ENCODE measurements around the gene TRABD2B. TPM values are rescaled to one million over a fixed set of nuclear protein-coding genes. Genes with fewer than 3 reads are reported as not detected.

TRABD2B gene
- total RNA-seq, 1 donor from 2014 or later = 0.92 TPM

GRCh38 chr1:47766832-47767740 is 230.1 kb downstream of the TRABD2B start:
- Histone ChIP-seq H3K36me3 (ENCODE audit: control insufficient read depth, insufficient read depth, low read length) (no peaks in the 10 kb centered on the region), H3K4me3 (ENCODE audit: low read depth, low read length) (no peak overlapping the region), H3K27me3 (ENCODE audit: control insufficient read depth, insufficient read depth, low read length) (no peaks in the 10 kb centered on the region)
- DNase-seq (ENCODE audit: low read depth) = no peak
- no peak for TF ChIP-seq CTCF (IDR thresholded peaks at IDR 0.05; ENCODE audit: insufficient read depth, low read length, poor library complexity, severe bottlenecking)

- Histone ChIP-seq H3K4me3 (ENCODE audit: low read depth, low read length) (no peak overlapping the region), H3K36me3 (ENCODE audit: control insufficient read depth, insufficient read depth, low read length) (no peaks in the 10 kb centered on the region), H3K27me3 (ENCODE audit: control insufficient read depth, insufficient read depth, low read length) (no peaks in the 10 kb centered on the region)
- TF ChIP-seq CTCF (IDR thresholded peaks at IDR 0.05; ENCODE audit: insufficient read depth, low read length, poor library complexity, severe bottlenecking) = no peak
- DNase-seq (ENCODE audit: low read depth) = no peak
These were observed 231.3 kb downstream of the TRABD2B start for GRCh38 chr1:47765742-47766485.

GRCh38 chr1:47765236-47765635 is 231.9 kb downstream of the TRABD2B start:
- no peak for DNase-seq (ENCODE audit: low read depth)
- H3K27me3 ChIP-seq (ENCODE audit: control insufficient read depth, insufficient read depth, low read length) = no peaks in the 10 kb centered on the region
- no peak for TF ChIP-seq CTCF (IDR thresholded peaks at IDR 0.05; ENCODE audit: insufficient read depth, low read length, poor library complexity, severe bottlenecking)
- H3K4me3 ChIP-seq (ENCODE audit: low read depth, low read length) = no peak overlapping the region
- H3K36me3 ChIP-seq (ENCODE audit: control insufficient read depth, insufficient read depth, low read length) = no peaks in the 10 kb centered on the region

- DNase-seq (ENCODE audit: low read depth) = no peak
- Histone ChIP-seq H3K27me3 (ENCODE audit: control insufficient read depth, insufficient read depth, low read length) (no peaks in the 10 kb centered on the region), H3K4me3 (ENCODE audit: low read depth, low read length) (no peak overlapping the region), H3K36me3 (ENCODE audit: control insufficient read depth, insufficient read depth, low read length) (no peaks in the 10 kb centered on the region)
- TF ChIP-seq CTCF (IDR thresholded peaks at IDR 0.05; ENCODE audit: insufficient read depth, low read length, poor library complexity, severe bottlenecking) = no peak
These were observed 232.6 kb downstream of the TRABD2B start for GRCh38 chr1:47764461-47765046.

GRCh38 chr1:47763591-47764171 is 233.5 kb downstream of the TRABD2B start:
- H3K4me3 ChIP-seq (ENCODE audit: low read depth, low read length) = no peak overlapping the region
- H3K36me3 ChIP-seq (ENCODE audit: control insufficient read depth, insufficient read depth, low read length) = no peaks in the 10 kb centered on the region
- DNase-seq (ENCODE audit: low read depth) = no peak
- no peaks in the 10 kb centered on the region for H3K27me3 ChIP-seq (ENCODE audit: control insufficient read depth, insufficient read depth, low read length)
- no peak for TF ChIP-seq CTCF (IDR thresholded peaks at IDR 0.05; ENCODE audit: insufficient read depth, low read length, poor library complexity, severe bottlenecking)

Measured in kidney epithelial cell (primary cell).